Trophoblast cell (in vitro differentiated cells and primary cell): ENCODE results near the gene RPRD1A.

Experiments
- DNase-seq, 2 donors: peaks; one replicate each; pipeline ENCODE4 v3.0.0-alpha.2; 2016
- H2AFZ ChIP-seq: 2 replicates; pipeline ENCODE4 v1.6.1; 2013; ENCODE audit warnings: low read length, moderate library complexity, mild to moderate bottlenecking; ENCODE audit not compliant: insufficient read depth, poor library complexity
- H2AK5ac ChIP-seq: 2 replicates; pipeline ENCODE4 v1.6.1; 2013; ENCODE audit warnings: mild to moderate bottlenecking, low read length
- H2BK120ac ChIP-seq: 2 replicates; pipeline ENCODE4 v1.6.1; 2013; ENCODE audit warnings: low read length, mild to moderate bottlenecking, moderate library complexity; ENCODE audit not compliant: insufficient read depth, poor library complexity
- H2BK12ac ChIP-seq: 2 replicates; pipeline ENCODE4 v1.6.1; 2013; ENCODE audit warnings: mild to moderate bottlenecking, low read length, moderate library complexity
- H2BK5ac ChIP-seq: 2 replicates; pipeline ENCODE4 v1.6.1; 2013; ENCODE audit warnings: low read length, low read depth, moderate library complexity, mild to moderate bottlenecking; ENCODE audit not compliant: poor library complexity
- H3K14ac ChIP-seq: 2 replicates; pipeline ENCODE4 v1.6.1; 2013; ENCODE audit warnings: mild to moderate bottlenecking, low read length
- H3K18ac ChIP-seq: 2 replicates; pipeline ENCODE4 v1.6.1; 2013; ENCODE audit warnings: mild to moderate bottlenecking, low read length
- H3K23ac ChIP-seq: 2 replicates; pipeline ENCODE4 v1.6.1; 2013; ENCODE audit warnings: low read length
- H3K27ac ChIP-seq: 2 replicates; pipeline ENCODE4 v1.5.1; 2013; ENCODE audit warnings: low read depth, mild to moderate bottlenecking, inconsistent platforms, low read length, moderate library complexity
- H3K27me3 ChIP-seq: 2 replicates; pipeline ENCODE4 v1.6.1; 2013; ENCODE audit warnings: inconsistent platforms, mild to moderate bottlenecking, low read length, moderate library complexity; ENCODE audit not compliant: insufficient read depth
- H3K36me3 ChIP-seq, 2 experiments: 1 replicate in 1 of 2; 2 replicates in 1 of 2; pipeline ENCODE4 v1.6.1; 2013; ENCODE audit warnings: low read length in 2 of 2, mild to moderate bottlenecking in 2 of 2, moderate library complexity in 1 of 2; ENCODE audit not compliant: insufficient read depth in 2 of 2, control insufficient read depth in 1 of 2
- H3K4ac ChIP-seq: 2 replicates; pipeline ENCODE4 v1.6.1; 2013; ENCODE audit warnings: low read depth, mild to moderate bottlenecking, low read length, moderate library complexity
- H3K4me1 ChIP-seq, 2 experiments: 1 replicate in 1 of 2; 2 replicates in 1 of 2; pipeline ENCODE4 v1.6.1; 2013; ENCODE audit warnings: low read length in 2 of 2, mild to moderate bottlenecking in 2 of 2, moderate library complexity in 1 of 2; ENCODE audit not compliant: insufficient read depth in 2 of 2, control insufficient read depth in 1 of 2
- H3K4me2 ChIP-seq: 2 replicates; pipeline ENCODE4 v1.6.1; 2013; ENCODE audit warnings: inconsistent platforms, mild to moderate bottlenecking, low read length, moderate library complexity
- H3K4me3 ChIP-seq: 2 replicates; pipeline ENCODE4 v1.5.1; 2013; ENCODE audit warnings: mild to moderate bottlenecking, low read depth, low read length, inconsistent platforms
- H3K79me1 ChIP-seq: one replicate; pipeline ENCODE4 v1.6.1; 2013; ENCODE audit warnings: low read length
- H3K79me2 ChIP-seq: 2 replicates; pipeline ENCODE4 v1.6.1; 2013; ENCODE audit warnings: low read length, mild to moderate bottlenecking; ENCODE audit not compliant: control insufficient read depth, insufficient read depth, poor library complexity
- H3K9ac ChIP-seq: 2 replicates; pipeline ENCODE4 v1.6.1; 2013; ENCODE audit warnings: mild to moderate bottlenecking, low read length
- H3K9me3 ChIP-seq: 2 replicates; pipeline ENCODE4 v1.6.1; 2013; ENCODE audit warnings: low read depth, mild to moderate bottlenecking, control low read depth, inconsistent platforms, low read length; ENCODE audit not compliant: insufficient read depth
- H4K12ac ChIP-seq: 2 replicates; pipeline ENCODE4 v1.6.1; 2013; ENCODE audit warnings: low read depth, mild to moderate bottlenecking, low read length, moderate library complexity
- H4K8ac ChIP-seq: 2 replicates; pipeline ENCODE4 v1.6.1; 2013; ENCODE audit warnings: low read depth, mild to moderate bottlenecking, low read length, moderate library complexity
- H4K91ac ChIP-seq: one replicate; pipeline ENCODE4 v1.6.1; 2013; ENCODE audit warnings: low read depth, mild to moderate bottlenecking, low read length, moderate library complexity
- WGBS: extraction: QIAGEN DNeasy Blood & Tissue Kit; methylation state at CpG from one replicate; pipeline ENCODE4 v1.1.7; 2013; ENCODE audit warnings: missing lambda C conversion rate; ENCODE audit not compliant: insufficient read length, insufficient coverage; ENCODE audit errors: extremely low coverage; 5-methylcytosine and 5-hydroxymethylcytosine counted together

Gene RPRD1A

GRCh38 chr18:36035253-36035652, 32.1 kb downstream of the RPRD1A start:
- H3K23ac ChIP-seq, result no peak overlapping the region
- H2BK12ac ChIP-seq, result no peak overlapping the region
- no peak overlapping the region for H2AK5ac ChIP-seq
- no peak overlapping the region for H4K91ac ChIP-seq
- peak in 1 of 2 donors; percentile 73 for DNase-seq
- no peak overlapping the region for H3K4me3 ChIP-seq
- no peak overlapping the region for H3K14ac ChIP-seq
- H3K9me3 ChIP-seq, result peaks cover 8% of the 10 kb centered on the region
- H3K4me2 ChIP-seq, result no peak overlapping the region
- H3K18ac ChIP-seq, result no peak overlapping the region
- no peak overlapping the region for H2BK5ac ChIP-seq
- H3K27me3 ChIP-seq, result no peaks in the 10 kb centered on the region
- H3K4ac ChIP-seq, result no peak overlapping the region
- H3K79me2 ChIP-seq, result no peaks in the 10 kb centered on the region
- no peak overlapping the region for H2BK120ac ChIP-seq
- no peaks in the 10 kb centered on the region for H3K79me1 ChIP-seq
- peaks cover 6 to 8% of the 10 kb centered on the region in 2 experiments for H3K36me3 ChIP-seq
- H3K4me1 ChIP-seq, result no peaks in the 10 kb centered on the region
- H2AFZ ChIP-seq, result no peak overlapping the region
- no peak overlapping the region for H3K27ac ChIP-seq
- H4K8ac ChIP-seq, result no peak overlapping the region
- H3K9ac ChIP-seq, result no peak overlapping the region
- no peak overlapping the region for H4K12ac ChIP-seq

- H3K4me3 ChIP-seq, result no peak overlapping the region
- peaks cover 6 to 11% of the 10 kb centered on the region in 2 experiments for H3K36me3 ChIP-seq
- no peaks in the 10 kb centered on the region for H3K27me3 ChIP-seq
- H3K18ac ChIP-seq, result no peak overlapping the region
- DNase-seq, result no peak
- no peak overlapping the region for H4K8ac ChIP-seq
- H2AK5ac ChIP-seq, result no peak overlapping the region
- H2BK5ac ChIP-seq, result no peak overlapping the region
- peaks cover 8% of the 10 kb centered on the region for H3K9me3 ChIP-seq
- H4K12ac ChIP-seq, result no peak overlapping the region
- H3K27ac ChIP-seq, result no peak overlapping the region
- no peak overlapping the region for H2AFZ ChIP-seq
- no peaks in the 10 kb centered on the region for H3K79me2 ChIP-seq
- no peak overlapping the region for H4K91ac ChIP-seq
- no peak overlapping the region for H3K4me2 ChIP-seq
- no peak overlapping the region for H2BK120ac ChIP-seq
- no peak overlapping the region for H3K4ac ChIP-seq
- no peaks in the 10 kb centered on the region for H3K4me1 ChIP-seq
- H3K14ac ChIP-seq, result no peak overlapping the region
- no peaks in the 10 kb centered on the region for H3K79me1 ChIP-seq
- no peak overlapping the region for H3K23ac ChIP-seq
- no CpG with 5 or more reads among the region's 1 CpG for WGBS
- H2BK12ac ChIP-seq, result no peak overlapping the region
- no peak overlapping the region for H3K9ac ChIP-seq
Observed at GRCh38 chr18:36034299-36034895, 33.0 kb downstream of the RPRD1A start.

- no peak overlapping the region for H2AFZ ChIP-seq
- H3K4me1 ChIP-seq, result peaks cover 0 to 2% of the 10 kb centered on the region in 2 experiments
- no peak overlapping the region for H2BK12ac ChIP-seq
- H4K8ac ChIP-seq, result no peak overlapping the region
- no peak overlapping the region for H3K4me3 ChIP-seq
- no peaks in the 10 kb centered on the region for H3K27me3 ChIP-seq
- H3K18ac ChIP-seq, result no peak overlapping the region
- no peak overlapping the region for H3K4me2 ChIP-seq
- H3K9me3 ChIP-seq, result no peaks in the 10 kb centered on the region
- peaks cover 2 to 6% of the 10 kb centered on the region in 2 experiments for H3K36me3 ChIP-seq
- no peak overlapping the region for H3K23ac ChIP-seq
- H2BK5ac ChIP-seq, result no peak overlapping the region
- no peaks in the 10 kb centered on the region for H3K79me2 ChIP-seq
- H3K4ac ChIP-seq, result no peak overlapping the region
- H2AK5ac ChIP-seq, result no peak overlapping the region
- H3K27ac ChIP-seq, result no peak overlapping the region
- no peak for DNase-seq
- H4K12ac ChIP-seq, result no peak overlapping the region
- no peak overlapping the region for H4K91ac ChIP-seq
- H3K79me1 ChIP-seq, result no peaks in the 10 kb centered on the region
- no CpG with 5 or more reads among the region's 2 CpGs for WGBS
- H3K14ac ChIP-seq, result no peak overlapping the region
- no peak overlapping the region for H3K9ac ChIP-seq
- H2BK120ac ChIP-seq, result no peak overlapping the region
Observed at GRCh38 chr18:36031903-36032302, 35.5 kb downstream of the RPRD1A start.

GRCh38 chr18:36031407-36031806, 36.0 kb downstream of the RPRD1A start:
- no peaks in the 10 kb centered on the region for H3K27me3 ChIP-seq
- H3K23ac ChIP-seq, result no peak overlapping the region
- H2AK5ac ChIP-seq, result no peak overlapping the region
- H4K91ac ChIP-seq, result no peak overlapping the region
- H2AFZ ChIP-seq, result no peak overlapping the region
- H3K18ac ChIP-seq, result no peak overlapping the region
- no peak overlapping the region for H3K4ac ChIP-seq
- peaks cover 3 to 6% of the 10 kb centered on the region in 2 experiments for H3K36me3 ChIP-seq
- H3K4me1 ChIP-seq, result peaks cover 0 to 2% of the 10 kb centered on the region in 2 experiments
- no peak overlapping the region for H3K14ac ChIP-seq
- H3K79me1 ChIP-seq, result no peaks in the 10 kb centered on the region
- no CpG with 5 or more reads among the region's 2 CpGs for WGBS
- DNase-seq, result no peak
- no peak overlapping the region for H2BK5ac ChIP-seq
- no peak overlapping the region for H3K27ac ChIP-seq
- H3K4me3 ChIP-seq, result no peak overlapping the region
- H3K4me2 ChIP-seq, result no peak overlapping the region
- no peaks in the 10 kb centered on the region for H3K9me3 ChIP-seq
- no peak overlapping the region for H2BK120ac ChIP-seq
- H2BK12ac ChIP-seq, result no peak overlapping the region
- H4K8ac ChIP-seq, result no peak overlapping the region
- no peak overlapping the region for H4K12ac ChIP-seq
- no peaks in the 10 kb centered on the region for H3K79me2 ChIP-seq
- H3K9ac ChIP-seq, result no peak overlapping the region
